HG03097 (cell line): ENCODE data around the gene NRROS.

Experiments
- ATAC-seq: cut with Tn5 transposase; IDR thresholded peaks from one replicate; pipeline ENCODE4 v1.9.1; 2021; ENCODE audit not compliant: unreplicated experiment, low FRiP score

Gene NRROS

GRCh38 chr3:196645897-196646665, 6.6 kb downstream of the NRROS start:
- no peak for ATAC-seq

- no peak for ATAC-seq
Observed at GRCh38 chr3:196646666-196647216, 7.2 kb downstream of the NRROS start.

- no peak for ATAC-seq
Observed at GRCh38 chr3:196650740-196651311, 11.3 kb downstream of the NRROS start.

- no peak for ATAC-seq
Observed at GRCh38 chr3:196651819-196652218, 12.3 kb downstream of the NRROS start.

- ATAC-seq = no peak
Observed at GRCh38 chr3:196652961-196653795, 13.7 kb downstream of the NRROS start.

GRCh38 chr3:196654006-196654734, 14.7 kb downstream of the NRROS start:
- no peak for ATAC-seq

GRCh38 chr3:196654735-196655090, 15.2 kb downstream of the NRROS start:
- no peak for ATAC-seq

GRCh38 chr3:196655496-196655895, 16.0 kb downstream of the NRROS start:
- ATAC-seq = no peak

- no peak for ATAC-seq
Observed at GRCh38 chr3:196656213-196656612, 16.7 kb downstream of the NRROS start.

- no peak for ATAC-seq
Observed at GRCh38 chr3:196659901-196660351, 20.4 kb downstream of the NRROS start.

GRCh38 chr3:196660381-196661166, 21.1 kb downstream of the NRROS start:
- no peak for ATAC-seq

- ATAC-seq = no peak
Observed at GRCh38 chr3:196661400-196661799, 21.9 kb downstream of the NRROS start.

- ATAC-seq = no peak
Observed at GRCh38 chr3:196662033-196662432, 22.5 kb downstream of the NRROS start.

- ATAC-seq = no peak
Observed at GRCh38 chr3:196662711-196663571, 23.4 kb downstream of the NRROS start.

- ATAC-seq = no peak
Observed at GRCh38 chr3:196666001-196666867, 26.7 kb downstream of the NRROS start.

- no peak for ATAC-seq
Observed at GRCh38 chr3:196667056-196667825, 27.7 kb downstream of the NRROS start.

GRCh38 chr3:196670339-196670738, 30.8 kb downstream of the NRROS start:
- no peak for ATAC-seq
